PC-9 (cell line): ENCODE measurements around the gene TMEM50B. TPM values are rescaled to one million over a fixed set of nuclear protein-coding genes. Genes with fewer than 3 reads are reported as not detected.
A peak's percentile ranks its signal among the peaks of the same experiment; 100 is the strongest.

ENCODE experiments used
- BruUV-seq: library from RNA; stranded (reverse); fragments of 400-500 nt; replicated peaks from 2 replicates; lab custom pipeline; 2021; lab: Mats Ljungman, UMichigan
- CTCF ChIA-PET: fragments of 300-600 bp; sonication (Branson Sonifier 250); formaldehyde crosslinking; loops from one replicate; lab custom pipeline; 2022; ENCODE audit warnings: antibody characterized with exemption; lab: Charles Lee
- POLR2A ChIA-PET: fragments of 300-600 bp; sonication (Branson Sonifier 250); formaldehyde crosslinking; loops from one replicate; lab custom pipeline; 2022; ENCODE audit warnings: antibody characterized with exemption; ENCODE audit not compliant: unreplicated experiment; lab: Charles Lee
- DNase-seq, 2 experiments: peaks; one replicate each; pipeline versions ENCODE4 v3.0.0 to v3.0.0-alpha.2; 2015 to 2022; ENCODE audit warnings: mixed read lengths in 1 of 2
- H2AFZ ChIP-seq: fragments of 200-600 bp; sonication (generic); 2 replicates; pipeline ENCODE4 v1.8.1; 2017; ENCODE audit warnings: antibody characterized with exemption
- H3F3A ChIP-seq: fragments of 200-600 bp; sonication (generic); 2 replicates; pipeline ENCODE4 v1.8.1; 2017; ENCODE audit warnings: antibody characterized with exemption, mild to moderate bottlenecking, low read depth; ENCODE audit not compliant: insufficient read depth
- H3K27ac ChIP-seq: fragments of 200-600 bp; sonication (generic); 2 replicates; pipeline ENCODE4 v1.6.1; 2016; ENCODE audit warnings: mixed run types
- H3K27me3 ChIP-seq: fragments of 200-600 bp; sonication (generic); 2 replicates; pipeline ENCODE4 v1.6.1; 2016; ENCODE audit warnings: low read depth, mixed run types; ENCODE audit not compliant: insufficient read depth
- H3K36me3 ChIP-seq: fragments of 200-600 bp; sonication (generic); 2 replicates; pipeline ENCODE4 v1.6.1; 2016; ENCODE audit warnings: low read depth, mixed run types
- H3K4me1 ChIP-seq: fragments of 200-600 bp; sonication (generic); replicated peaks from 2 replicates; pipeline ENCODE4 v1.6.1; 2016; ENCODE audit warnings: mixed run types; ENCODE audit not compliant: insufficient read depth
- H3K4me2 ChIP-seq: fragments of 200-600 bp; sonication (generic); 2 replicates; pipeline ENCODE4 v1.6.1; 2017; ENCODE audit warnings: mixed run types
- H3K4me3 ChIP-seq: fragments of 200-600 bp; sonication (generic); 2 replicates; pipeline ENCODE4 v1.6.1; 2016; ENCODE audit warnings: mixed run types
- H3K79me2 ChIP-seq: fragments of 200-600 bp; sonication (generic); 2 replicates; pipeline ENCODE4 v1.6.1; 2017; ENCODE audit warnings: low read depth, mixed run types
- H3K9me2 ChIP-seq: fragments of 200-600 bp; sonication (generic); 2 replicates; pipeline ENCODE4 v1.8.1; 2017; ENCODE audit warnings: mild to moderate bottlenecking; ENCODE audit not compliant: insufficient read depth
- H3K9me3 ChIP-seq: fragments of 200-600 bp; sonication (generic); 2 replicates; pipeline ENCODE4 v1.8.1; 2016; ENCODE audit warnings: low read depth; ENCODE audit not compliant: insufficient read depth
- H4K20me1 ChIP-seq: fragments of 200-600 bp; sonication (generic); 2 replicates; pipeline ENCODE4 v1.8.1; 2017; ENCODE audit not compliant: insufficient read depth
- EZH2 ChIP-seq: fragments of 200-600 bp; sonication (generic); IDR thresholded peaks from 2 replicates; pipeline ENCODE4 v1.8.0; 2017; ENCODE audit warnings: antibody characterized with exemption, low read depth
- intact Hi-C: fragments of 100-400 bp; cut with micrococcal nuclease; formaldehyde crosslinking; loops from one replicate; pipeline ENCODE4 v1.10.0; 2022; ENCODE audit not compliant: unreplicated experiment
- total RNA-seq: library from RNA; stranded (reverse); gene quantifications from 2 replicates; pipeline ENCODE4 v1.2.3, GENCODE V29; 2021
- TF ChIP-seq, protein P1 (sequence below): fragments of 200-600 bp; sonication (generic); conservative IDR thresholded peaks from 2 replicates; pipeline ENCODE4 v1.6.1; 2017; ENCODE audit warnings: mixed run types, antibody characterized with exemption, mild to moderate bottlenecking, moderate library complexity

TMEM50B gene
- total RNA-seq, 1 experiment from 2014 or later, result 11.7 TPM

DNA sequence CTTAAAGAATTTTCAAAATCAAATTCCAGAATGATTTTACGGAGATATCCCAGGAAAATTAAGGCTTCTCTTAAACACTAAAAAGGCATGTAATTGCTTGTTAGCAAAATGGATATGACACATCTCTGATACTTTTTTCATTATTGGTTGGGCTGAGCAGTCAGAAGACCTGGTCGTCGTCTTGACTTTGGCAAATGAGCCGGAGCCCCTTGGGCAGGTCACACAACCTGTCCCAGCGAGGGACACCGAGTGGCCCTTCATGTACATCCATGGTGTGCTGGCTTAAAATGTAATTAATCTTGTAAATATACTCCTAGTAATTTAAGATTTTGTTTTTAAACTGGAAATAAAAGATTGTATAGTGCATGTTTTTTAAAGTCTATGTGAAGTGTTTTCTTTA lies 42.6 kb downstream of the TMEM50B start:
- no peak overlapping the region for H3K27ac ChIP-seq
- no peak overlapping the region for H3K4me2 ChIP-seq
- H3K9me2 ChIP-seq, result no peaks in the 10 kb centered on the region
- CTCF ChIA-PET, result no interaction called here
- peaks cover 10% of the 10 kb centered on the region; the same call in 1 of the 2 replicates for H3K4me1 ChIP-seq
- H3K27me3 ChIP-seq, result no peaks in the 10 kb centered on the region
- H3K79me2 ChIP-seq, result no peaks in the 10 kb centered on the region
- no peak overlapping the region for H3K4me3 ChIP-seq
- POLR2A ChIA-PET, result interaction anchor here (0.6 kb wide), 1 partner anchor 58 kb away, joined by 6 read pairs; no protein-coding TSS in a partner anchor
- H3K36me3 ChIP-seq, result no peaks in the 10 kb centered on the region
- no peak for DNase-seq
- no peak overlapping the region for H2AFZ ChIP-seq
- BruUV-seq, result no TSS peak
- peaks cover 23% of the 10 kb centered on the region; the same call in 1 of the 2 replicates for H3F3A ChIP-seq
- intact Hi-C loops, result no loop called here
- no peak for TF ChIP-seq EZH2
- TF ChIP-seq, protein P1, sequence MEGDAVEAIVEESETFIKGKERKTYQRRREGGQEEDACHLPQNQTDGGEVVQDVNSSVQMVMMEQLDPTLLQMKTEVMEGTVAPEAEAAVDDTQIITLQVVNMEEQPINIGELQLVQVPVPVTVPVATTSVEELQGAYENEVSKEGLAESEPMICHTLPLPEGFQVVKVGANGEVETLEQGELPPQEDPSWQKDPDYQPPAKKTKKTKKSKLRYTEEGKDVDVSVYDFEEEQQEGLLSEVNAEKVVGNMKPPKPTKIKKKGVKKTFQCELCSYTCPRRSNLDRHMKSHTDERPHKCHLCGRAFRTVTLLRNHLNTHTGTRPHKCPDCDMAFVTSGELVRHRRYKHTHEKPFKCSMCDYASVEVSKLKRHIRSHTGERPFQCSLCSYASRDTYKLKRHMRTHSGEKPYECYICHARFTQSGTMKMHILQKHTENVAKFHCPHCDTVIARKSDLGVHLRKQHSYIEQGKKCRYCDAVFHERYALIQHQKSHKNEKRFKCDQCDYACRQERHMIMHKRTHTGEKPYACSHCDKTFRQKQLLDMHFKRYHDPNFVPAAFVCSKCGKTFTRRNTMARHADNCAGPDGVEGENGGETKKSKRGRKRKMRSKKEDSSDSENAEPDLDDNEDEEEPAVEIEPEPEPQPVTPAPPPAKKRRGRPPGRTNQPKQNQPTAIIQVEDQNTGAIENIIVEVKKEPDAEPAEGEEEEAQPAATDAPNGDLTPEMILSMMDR, result no peak
- no peaks in the 10 kb centered on the region for H4K20me1 ChIP-seq
- no peaks in the 10 kb centered on the region for H3K9me3 ChIP-seq

DNA sequence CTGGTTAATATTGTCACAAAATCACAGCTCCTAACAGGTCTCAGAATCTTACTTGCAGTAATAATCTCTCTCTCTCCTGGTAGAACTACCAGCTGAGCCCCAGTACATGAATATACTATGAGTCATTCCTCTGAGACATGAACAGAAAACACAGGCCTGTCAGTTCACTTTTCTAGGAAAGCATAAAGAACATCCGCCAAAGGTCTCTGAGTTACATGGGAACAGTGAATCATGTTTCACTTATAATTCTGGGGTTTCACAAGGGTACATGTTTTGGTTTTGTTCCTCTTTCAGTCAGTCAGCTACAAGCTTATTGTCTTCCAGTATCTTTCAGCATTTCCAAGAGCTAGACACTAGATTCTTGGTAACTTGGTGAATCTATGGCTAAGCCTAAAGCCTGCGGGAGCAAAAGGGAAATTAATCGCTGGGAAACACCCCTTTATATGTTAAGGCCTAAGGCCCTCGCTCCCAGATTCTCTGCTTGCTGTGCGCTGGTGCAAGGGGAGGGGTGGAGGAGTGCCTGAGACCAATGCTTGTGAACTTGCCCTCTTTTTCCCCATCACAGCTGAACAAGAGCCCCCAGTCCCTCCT lies 44.9 kb downstream of the TMEM50B start:
- Histone ChIP-seq H2AFZ (no peak overlapping the region), H3K27me3 (no peaks in the 10 kb centered on the region), H3K4me3 (no peak overlapping the region), H3K4me1 (peaks cover 10% of the 10 kb centered on the region; the same call in 1 of the 2 replicates), H3K36me3 (no peaks in the 10 kb centered on the region), H3K79me2 (no peaks in the 10 kb centered on the region), H3K9me2 (no peaks in the 10 kb centered on the region), H3F3A (peaks cover 23% of the 10 kb centered on the region; the same call in 1 of the 2 replicates), H3K27ac (peak overlapping the region; percentile 41; the same call in 1 of the 2 replicates), H4K20me1 (no peaks in the 10 kb centered on the region), H3K4me2 (no peak overlapping the region), H3K9me3 (no peaks in the 10 kb centered on the region)
- no peak for TF ChIP-seq EZH2
- TF ChIP-seq, protein P1, result no peak
- ChIA-PET CTCF (interaction anchor here (0.7 kb wide), 1 partner anchor 235 kb away, joined by 3 read pairs; no protein-coding TSS in a partner anchor), POLR2A (interaction anchor here (1.0 kb wide), 1 partner anchor 110 kb away, joined by 7 read pairs; the partner anchor contains the start of gene IFNAR1)
- intact Hi-C loops, result no loop called here
- peak; percentile 8 to 71 for DNase-seq
- no TSS peak for BruUV-seq

DNA sequence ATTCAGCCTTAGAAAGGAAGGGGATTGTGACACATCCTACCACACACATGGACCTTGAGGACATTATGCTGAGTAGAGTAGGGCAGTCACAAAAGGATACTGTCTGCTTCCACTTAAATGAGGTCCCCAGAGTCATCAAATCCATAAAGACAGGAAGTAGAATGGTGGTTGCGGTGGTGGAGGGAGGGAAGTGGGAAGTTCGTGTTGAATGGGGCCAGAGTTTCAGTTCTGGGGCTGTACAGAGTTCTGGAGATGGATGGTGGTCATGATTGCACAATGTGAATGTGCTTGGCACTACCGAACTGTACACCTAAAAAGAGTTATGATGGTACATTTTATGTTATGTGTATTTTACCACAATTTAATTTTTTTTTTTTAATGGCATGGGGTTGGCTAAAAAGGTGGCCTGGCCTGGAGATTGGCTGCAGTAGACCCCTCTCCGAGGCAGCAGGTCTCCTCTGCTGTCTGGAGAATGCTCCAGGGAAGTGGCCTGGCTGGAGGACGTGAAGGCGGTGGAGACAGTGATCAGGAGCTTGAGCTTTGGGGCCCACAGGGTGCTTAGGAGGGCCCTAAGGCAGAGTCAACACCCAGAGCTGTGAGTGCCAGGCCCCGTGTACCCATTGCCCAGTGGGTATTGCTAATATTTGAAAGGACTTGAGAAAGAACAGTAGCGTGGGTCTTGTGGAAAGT lies 46.2 kb downstream of the TMEM50B start:
- Histone ChIP-seq H3F3A (peaks cover 23% of the 10 kb centered on the region; the same call in 1 of the 2 replicates), H3K79me2 (no peaks in the 10 kb centered on the region), H3K4me2 (no peak overlapping the region), H4K20me1 (no peaks in the 10 kb centered on the region), H3K27ac (no peak overlapping the region), H2AFZ (no peak overlapping the region), H3K27me3 (no peaks in the 10 kb centered on the region), H3K9me2 (no peaks in the 10 kb centered on the region), H3K4me1 (peaks cover 14% of the 10 kb centered on the region; the same call in 1 of the 2 replicates), H3K4me3 (no peak overlapping the region), H3K9me3 (no peaks in the 10 kb centered on the region), H3K36me3 (no peaks in the 10 kb centered on the region)
- no TSS peak for BruUV-seq
- ChIA-PET CTCF (no interaction called here), POLR2A (no interaction called here)
- DNase-seq, result no peak
- TF ChIP-seq EZH2, result no peak
- TF ChIP-seq, protein P1, result no peak
- intact Hi-C loops, result no loop called here
